Activated CD4-positive, alpha-beta T cell treated with anti-CD3 and anti-CD28 coated beads, Interleukin-2, amount 50 U/mL, for 1 hour (primary cell): ENCODE data around the gene JDP2.

Experiments
- DNase-seq: peaks from one replicate; pipeline ENCODE4 v3.0.0-alpha.2; 2020

Gene JDP2

DNA sequence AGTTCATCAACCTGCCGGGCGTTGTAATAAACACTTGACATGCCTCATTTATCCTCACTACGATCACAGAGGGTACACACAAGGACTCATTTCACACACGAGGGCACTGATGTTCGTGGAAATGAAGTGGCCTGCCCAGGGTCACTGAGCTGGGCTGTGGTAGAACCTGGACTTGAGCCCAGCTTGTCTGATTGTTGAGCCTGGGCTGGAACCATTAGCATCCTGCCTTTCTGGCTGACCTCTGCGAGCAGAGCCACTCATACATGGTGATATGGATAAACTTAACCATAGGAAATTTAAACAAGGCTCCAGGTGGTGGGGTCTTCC is 16.6 kb upstream of the JDP2 start:
- DNase-seq: no peak

DNA sequence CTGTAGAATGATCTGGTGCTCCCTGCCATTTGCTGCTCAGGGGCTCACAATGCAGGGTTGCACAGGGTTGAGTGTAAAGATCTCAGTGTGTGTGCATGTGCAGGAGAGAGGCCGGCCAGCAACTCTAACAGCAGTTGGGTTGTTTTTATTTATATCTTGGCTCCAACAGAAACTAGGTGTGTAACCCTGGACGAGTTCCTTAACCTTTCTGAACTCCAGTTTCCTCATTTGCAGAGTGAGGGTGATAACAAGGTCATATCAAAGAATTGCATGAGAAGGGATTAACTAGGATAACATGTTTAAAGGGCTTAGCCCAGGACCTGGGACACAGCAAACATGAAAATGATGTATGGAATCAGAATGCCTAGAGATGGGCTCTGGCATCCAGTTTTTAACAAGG is 14.8 kb upstream of the JDP2 start:
- no peak for DNase-seq

DNA sequence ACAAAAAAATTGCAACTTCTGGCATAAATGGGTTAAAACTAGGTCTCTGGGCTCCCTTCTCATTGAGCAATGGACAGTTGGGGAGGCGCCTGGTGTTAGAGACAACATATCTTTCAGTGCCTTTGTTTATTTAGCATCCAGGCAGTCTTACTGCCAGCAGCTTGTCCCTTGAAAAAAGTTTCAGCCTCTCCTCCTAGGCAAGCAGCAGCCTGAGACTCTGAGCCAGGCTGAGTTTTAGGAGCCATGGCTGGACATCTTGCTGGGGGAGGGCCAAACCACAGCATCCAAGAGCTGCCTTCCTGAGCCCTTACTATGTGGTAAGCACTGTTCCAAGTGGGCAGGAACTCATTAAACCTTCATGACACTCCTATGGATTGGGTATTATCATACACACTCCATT is 10.1 kb upstream of the JDP2 start:
- no peak for DNase-seq

DNA sequence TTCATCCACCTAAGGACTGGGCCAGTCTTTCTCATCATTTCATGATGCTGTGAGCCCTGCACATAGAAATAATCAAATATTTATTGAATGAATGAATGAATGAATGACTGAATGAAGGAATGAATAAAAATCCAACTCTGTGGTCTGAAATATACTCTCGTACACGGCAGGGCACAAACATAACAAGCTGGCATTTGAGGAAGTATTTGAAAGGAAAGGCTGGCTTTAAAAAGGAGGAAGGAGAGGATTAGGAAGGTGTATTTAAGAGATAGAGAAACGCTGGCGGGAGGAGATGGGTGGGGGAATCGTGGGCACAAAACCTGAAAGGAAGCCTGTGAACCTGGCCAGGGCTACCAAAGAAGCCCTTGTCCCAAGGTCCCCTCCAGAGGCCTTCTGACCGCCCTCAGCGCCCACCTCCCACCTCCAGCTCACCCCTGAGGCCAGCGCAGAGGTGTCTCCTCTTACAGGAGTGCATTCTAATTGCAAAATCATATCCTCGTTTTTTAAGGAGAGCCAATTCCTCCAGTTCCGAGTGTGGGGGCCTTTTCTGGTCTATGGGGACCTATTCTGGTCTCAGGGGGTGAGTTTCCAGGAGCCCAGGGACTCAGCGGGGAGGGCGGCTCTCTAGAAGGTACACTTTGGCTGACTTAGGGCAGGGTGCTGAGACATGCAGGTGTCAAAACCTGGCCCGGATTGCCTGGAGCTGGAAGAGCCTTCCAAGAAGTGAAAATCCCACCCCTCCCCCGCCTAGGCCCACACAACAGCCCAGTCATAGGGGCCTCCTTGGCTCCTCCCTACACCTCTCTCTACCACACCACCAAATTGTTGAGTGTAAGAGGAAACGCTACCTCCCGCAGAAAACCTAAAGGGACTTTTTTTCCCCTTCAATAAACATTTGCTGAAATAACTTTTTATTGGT is 8.7 kb upstream of the JDP2 start:
- DNase-seq: no peak

DNA sequence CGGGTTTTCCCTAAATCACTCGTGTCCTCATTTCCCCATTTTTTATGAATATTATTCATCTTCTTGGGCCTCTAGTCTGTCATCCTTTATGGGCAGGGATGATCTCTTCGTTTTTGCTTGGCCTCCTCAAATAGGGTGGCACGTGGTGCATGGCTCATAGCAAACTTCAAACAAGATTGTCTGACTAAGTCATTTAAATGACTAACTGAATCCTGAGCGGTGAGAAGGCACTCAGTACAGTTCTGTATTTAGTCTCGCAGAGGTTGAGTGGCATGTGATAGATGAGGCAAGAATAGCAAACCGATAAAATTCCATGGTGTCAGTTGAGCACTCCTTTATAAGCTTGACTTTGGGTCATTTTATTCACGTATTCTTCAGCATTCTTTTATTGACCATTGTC is 5.7 kb upstream of the JDP2 start:
- DNase-seq: no peak

DNA sequence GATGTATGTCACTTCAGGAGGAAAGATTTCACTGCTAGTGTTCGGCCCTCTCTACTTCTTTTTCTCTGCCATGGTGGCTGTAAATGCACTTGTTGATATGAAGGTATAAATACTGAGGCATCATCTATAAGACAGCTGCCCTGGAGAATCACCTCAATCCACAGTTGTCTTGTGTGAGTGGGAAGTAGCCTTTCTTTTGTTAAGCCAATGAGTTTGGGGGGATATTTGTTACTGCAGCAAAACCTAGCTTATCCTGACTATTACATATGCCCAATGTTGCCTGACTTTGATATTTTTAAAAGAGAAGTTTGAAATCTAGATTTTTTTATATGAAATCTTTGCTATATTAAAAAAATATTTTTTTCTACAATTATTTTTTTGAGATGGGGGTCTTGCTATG is 3.3 kb upstream of the JDP2 start:
- DNase-seq: no peak

DNA sequence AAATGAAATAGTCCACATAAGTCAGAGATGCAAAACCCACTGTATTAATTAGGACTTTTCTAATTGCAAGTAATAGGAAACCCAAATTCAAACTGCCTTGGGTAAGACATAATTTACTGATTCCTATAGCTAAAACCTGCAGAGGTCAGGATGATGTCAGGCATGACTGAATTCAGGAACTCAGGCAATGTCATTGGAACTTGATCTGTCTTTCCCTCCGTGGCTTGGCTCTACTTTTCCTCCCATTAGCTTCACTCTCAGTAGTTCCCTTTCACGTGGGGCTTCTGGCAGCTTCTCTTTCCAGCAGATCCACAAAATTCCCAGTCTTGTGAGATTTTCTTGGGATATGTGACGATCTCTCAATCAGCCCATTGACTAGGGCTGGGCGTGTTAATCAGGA is 2.4 kb upstream of the JDP2 start:
- no peak for DNase-seq

DNA sequence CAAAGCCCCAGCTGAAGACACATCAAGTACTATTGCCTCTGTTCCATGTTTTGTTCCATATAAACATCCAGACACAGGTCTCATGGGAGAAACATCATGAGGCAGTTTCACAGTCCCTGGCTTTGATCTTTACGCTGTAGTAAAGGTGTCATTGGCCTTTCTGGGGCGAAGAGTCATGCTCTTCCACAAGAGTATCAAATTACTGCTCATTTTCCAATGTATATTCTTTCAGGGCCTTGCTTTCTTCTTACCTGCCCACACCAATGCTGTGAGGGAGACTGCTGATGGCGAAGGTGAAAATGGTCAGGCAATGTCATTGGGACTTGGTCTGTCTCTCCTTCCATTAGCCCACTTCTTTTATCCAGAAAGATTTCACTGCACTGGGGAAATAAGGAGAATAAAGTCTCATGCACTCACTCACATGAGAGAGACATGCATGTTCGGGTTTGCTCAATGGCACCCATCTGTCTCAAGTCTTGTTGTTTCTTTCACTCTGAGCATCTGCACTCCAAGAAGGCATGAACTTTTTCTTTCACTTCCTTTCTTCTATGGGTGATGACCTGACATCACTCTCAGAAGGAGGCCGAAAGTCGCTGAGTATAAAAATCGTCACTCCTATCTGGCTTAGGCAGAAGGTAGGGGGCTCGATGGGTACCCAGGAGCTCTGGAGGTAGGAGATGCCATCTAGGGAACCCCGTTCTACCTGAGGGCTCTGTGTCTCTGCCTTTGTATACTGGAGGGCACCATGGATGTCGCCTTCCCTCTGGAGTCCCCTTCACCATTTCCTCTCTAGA is 1.3 kb upstream of the JDP2 start:
- DNase-seq: no peak

DNA sequence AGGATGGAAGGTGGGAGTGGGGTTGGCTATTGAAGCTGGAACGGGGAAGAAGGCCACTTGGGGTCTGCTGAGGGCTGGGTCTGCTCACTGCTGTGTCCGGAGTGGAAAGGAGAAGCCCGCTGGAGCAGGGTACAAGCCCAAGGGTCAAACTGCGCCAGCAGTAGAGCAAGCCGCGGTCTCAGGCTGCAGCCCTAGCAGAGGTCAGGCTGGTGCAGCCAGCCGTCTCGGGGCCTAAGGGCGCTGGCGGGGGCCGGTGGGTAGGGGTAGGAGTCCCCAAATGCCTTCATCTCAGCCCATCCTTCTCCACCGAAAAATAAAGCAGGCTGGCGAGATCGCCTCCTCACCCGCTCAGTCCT is 718 bp upstream of the JDP2 start:
- DNase-seq: no peak

DNA sequence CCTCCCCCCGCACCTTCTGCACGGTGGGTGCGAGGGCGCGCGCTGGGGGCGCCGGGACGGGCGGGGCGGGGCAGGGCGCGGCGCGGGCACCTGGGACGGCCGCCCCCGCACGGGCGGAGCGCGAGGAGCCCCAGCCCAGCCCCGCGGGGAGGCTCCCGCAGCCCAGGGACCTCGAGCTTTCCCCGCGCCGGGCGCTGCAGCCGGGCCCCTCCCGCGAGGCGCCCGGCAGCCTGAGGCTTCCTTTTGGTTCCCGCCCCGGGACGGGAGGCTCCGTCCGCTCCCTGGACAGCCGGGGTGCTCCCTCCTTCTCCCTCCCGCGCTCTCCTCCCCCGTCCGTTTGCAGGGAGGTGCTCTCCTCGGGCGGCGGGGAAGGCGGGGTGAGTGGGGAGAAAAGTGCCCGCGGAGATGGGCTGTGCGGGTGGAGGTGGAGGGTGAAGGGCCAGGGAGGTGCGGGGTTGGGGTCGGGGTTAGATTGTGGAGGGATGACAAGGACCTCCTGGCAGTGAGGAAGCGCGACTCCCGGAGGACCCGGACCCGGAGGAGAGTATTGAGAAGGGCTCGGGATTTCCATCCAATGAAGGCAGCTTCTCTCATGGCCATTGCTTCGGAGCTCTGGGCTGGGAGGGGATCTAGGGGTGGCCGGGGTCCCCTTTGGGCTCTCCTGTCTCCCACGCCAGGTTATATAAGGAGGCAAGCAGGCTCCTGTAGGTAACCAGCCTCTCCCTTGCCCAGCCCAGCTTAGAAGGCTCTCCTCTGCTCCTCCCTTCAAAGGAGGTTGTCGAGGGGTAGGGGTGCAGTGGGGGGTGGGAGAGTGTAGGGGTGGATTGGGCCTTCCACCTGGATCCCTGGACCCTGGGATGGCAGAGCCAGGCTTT is 645 bp downstream of the JDP2 start:
- no peak for DNase-seq

DNA sequence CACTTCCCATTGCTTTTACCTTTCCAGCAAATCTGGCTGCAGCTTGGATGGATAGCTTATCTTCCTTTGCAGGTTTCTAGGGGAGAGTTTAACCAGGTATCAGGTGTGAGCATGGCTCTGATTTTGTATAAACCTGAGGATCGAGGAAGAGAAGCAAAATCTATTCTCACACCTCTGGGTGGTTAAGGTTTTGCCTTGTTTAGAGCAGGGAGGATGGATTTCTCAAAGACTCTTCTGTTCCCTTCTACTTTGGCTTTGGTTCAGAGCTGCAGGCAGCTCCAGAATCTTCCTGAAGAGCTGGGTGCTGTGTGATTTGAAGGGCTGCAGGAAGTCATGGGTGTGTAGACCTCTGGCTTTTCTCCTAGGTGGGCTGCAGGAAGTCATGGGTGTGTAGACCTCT is 1.7 kb downstream of the JDP2 start:
- no peak for DNase-seq

DNA sequence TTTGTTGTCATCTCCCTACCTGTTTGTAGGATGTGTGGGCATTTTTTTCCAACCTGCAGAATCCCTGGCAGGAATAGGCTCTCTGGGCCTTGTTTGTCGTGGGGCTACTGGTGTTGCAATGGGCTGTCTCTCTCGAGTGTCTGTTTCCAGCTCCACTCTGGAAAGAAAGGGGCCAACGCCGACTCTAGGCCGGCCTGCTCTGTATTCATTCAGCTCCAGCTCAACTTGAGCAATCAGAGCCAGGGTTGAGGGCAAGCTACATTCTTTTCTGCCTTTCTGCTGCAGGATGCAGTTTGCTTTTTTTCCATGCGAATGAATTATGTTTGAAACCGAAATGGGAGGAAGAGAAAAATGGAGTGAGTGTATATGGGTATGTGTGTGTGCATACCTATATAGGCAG is 2.3 kb downstream of the JDP2 start:
- no peak for DNase-seq

DNA sequence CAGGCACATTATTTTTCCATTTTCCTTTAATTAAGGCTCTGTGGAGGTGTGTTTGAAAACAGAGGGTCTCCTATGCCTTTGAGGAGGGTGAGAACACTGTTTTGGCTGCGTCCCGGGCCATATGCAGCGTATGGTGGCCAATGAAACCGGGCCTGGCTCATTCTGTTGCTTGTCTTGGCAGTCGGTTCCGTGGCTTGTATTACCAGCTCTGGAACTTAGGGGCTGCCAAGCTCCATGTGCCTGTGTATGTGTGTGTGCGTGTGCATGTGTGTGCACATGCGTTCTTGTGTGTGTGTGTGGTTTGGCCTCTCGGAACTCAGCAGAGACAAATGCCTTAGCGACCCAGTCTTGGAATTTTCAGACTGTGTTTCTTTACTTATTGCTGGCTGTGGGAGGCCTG is 2.7 kb downstream of the JDP2 start:
- DNase-seq: no peak

DNA sequence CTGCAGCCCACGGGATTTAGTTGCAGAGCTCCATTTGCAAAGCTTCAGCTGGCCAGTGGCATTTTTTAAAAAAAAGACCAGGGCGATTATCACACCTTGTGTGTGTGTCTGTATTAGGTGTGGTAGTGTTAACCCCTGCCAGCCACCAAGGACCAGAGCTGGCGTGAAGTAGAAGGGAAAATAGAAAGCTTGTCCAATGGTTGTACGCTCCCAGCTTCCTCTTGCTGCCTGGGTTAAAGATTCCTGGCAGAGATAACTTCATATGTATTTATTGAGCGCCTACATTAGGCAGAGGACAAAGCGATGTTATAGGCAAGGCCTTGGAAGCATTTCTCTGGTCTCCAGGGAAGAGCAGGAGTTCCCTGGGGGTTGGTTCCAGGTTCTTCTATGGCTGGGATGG is 3.2 kb downstream of the JDP2 start:
- DNase-seq: no peak

DNA sequence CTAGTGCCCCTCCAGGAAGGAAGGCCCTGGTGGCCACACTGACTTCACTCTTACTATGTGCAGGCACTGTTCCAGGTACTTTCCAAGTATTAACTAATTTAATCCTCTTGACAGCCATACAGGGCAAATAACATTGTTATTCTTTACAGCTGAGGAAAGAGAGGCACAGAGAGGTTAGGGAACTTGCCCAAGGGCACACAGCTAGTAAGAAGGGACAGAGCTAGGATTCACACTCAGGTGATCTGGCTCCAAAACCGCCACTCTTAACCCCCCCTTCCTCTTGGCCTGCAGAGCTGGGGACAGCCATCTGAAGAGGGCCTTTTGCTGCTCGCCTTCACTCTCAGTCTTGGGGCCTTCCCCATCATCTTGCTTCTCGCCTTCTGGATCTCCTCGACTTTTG is 4.0 kb downstream of the JDP2 start:
- DNase-seq: no peak

DNA sequence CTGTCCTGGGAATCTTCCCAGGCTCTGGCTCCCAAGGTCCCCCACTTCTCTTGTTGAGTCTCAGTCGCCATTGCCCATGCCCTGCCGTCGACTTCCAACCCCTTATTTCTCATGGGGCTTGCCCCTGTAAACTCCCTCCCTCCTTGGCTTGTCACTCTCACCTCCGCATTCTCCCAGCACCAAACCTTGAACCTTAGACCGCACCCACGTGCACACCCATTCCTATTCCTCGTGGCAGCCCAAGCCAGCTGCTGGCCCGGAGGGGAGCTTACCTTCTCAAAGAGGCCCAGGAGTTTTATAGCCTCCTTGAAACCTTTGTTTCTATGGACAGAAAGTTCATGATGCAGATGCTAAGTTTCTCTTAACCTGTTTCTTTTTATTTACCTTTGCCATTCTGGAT is 4.6 kb downstream of the JDP2 start:
- DNase-seq: no peak

DNA sequence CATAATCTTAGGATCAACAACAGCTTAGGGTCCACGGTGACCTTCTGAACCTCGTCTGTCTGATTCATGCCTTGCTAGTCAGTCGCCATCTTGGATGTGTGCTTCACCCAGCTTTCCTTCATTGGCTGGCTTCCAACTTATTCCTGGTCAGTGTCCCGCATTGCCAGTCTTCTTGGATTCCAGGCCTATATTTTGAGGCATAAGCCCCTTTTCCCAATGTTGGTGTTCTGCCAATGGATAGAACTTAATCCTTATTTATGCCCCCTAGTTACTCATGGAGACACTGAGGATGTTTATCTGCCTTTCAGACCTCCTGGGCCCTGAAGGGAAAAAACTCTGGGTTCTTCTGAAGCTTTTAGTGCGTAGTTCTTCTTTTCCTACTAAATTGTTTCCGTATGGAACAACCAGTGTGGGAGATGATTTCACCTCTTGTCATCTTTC is 5.8 kb downstream of the JDP2 start:
- DNase-seq: no peak

DNA sequence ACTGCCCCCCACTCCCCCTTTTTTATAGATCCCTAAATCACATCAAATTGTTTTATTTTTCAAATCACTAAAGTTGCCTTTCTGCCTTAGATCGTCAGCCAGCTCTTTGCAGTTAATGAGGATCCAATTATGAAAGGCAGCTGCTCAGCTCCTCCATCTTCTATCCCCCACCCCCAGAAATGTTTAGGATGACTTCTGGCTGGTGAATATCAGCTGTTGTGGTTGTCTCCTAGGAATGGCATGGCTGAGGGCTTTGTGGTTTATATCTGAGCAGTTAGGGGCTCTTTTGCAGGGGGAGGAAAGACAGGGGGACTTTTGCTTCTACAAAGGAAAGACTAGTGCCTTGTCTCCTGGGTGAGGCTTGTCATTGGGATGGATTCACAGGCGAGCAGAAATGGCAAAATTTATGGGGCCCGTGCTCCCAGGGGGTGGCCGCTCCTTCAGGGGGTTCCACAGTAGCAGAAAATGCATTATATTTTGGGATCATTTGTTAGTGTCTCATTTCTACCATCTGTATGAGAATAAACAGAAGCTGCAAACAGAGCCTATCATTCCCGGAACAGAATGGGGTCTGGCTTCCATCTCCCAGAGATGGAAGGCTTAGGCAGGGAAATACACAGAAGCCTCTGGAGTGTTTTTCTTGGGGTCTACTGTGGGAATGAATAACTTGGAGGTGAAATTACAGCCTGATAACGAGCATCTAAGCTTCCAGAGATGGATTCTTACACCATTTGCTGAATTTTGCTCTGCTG is 6.5 kb downstream of the JDP2 start:
- no peak for DNase-seq

DNA sequence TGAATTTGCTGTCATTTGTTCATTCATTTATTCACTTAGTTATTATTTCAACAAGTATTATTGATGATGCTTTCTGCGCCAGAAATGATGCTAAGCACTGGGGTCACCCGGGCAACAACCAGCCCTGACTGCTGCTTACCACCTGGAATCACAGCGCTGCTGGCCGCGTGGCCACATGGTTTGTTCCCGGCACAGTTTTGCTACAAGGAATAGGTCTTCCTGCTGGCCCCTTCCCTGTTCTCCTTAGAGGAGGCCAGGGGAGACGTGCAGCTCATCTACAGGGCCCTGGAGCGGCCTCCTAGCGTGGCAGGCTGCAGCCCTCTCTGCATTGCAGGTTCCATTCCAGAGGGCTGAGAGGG is 7.0 kb downstream of the JDP2 start:
- DNase-seq: no peak

DNA sequence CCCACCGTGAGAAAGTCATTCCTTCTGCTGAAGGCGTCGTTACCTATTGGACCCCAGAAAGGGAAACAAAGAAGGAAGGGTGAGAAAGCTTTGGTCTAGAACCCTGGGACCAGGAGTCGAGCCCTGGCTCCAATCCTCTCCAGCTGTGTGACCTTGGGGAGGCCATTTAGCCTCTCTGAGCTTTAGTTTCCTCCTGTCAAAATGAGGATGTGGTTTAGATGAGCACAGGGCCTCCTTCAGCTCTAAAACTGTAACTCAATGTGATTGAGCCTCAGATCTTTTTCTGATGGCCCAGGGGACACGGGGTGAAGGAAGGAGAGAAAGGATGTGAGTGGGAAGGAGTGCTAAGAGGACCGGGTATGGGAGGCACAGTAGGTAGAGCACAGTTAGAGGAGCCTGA is 7.7 kb downstream of the JDP2 start:
- DNase-seq: no peak

DNA sequence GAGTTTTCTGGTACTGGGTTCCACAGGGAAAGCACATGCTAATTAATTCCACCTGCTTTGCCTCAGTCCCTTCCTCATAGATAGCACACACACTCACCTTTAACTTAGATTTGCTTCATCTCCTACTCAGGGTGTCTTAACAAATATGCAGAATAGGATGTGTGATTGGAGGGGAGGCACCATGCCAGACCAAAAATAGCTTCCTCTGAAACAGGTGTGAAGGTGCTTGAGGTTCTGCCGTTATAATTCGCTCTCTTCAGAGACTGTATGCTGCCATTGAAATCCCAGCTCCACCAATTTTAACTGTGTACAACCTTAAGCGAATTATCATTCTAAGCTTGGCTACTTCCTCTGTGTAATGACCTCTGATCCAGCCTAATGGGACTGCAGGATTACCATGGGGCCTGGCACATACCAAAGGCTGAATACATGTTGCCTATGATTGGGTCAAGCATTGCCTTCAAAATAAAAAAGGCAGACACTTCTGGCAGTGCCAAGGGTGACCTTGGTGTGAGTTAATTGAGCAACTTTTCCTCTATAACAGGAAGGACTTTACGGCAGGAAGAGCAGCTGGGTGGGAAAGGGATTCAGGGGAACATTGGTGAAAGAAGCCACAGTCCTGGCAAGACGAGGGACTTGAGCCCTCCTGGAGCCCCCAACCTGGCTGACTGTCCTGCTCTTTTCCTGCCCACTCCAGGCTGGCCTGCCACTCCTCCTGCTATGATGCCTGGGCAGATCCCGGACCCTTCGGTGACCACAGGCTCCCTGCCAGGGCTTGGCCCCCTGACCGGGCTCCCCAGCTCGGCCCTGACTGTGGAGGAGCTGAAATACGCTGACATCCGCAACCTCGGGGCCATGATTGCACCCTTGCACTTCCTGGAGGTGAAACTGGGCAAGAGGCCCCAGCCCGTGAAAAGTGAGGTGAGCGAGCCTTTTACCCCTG is 9.7 kb downstream of the JDP2 start:
- DNase-seq: no peak
